NCI-H345 treated with DMSO at 0.1 percent for 48 hours (cell line): ENCODE results near the gene CACFD1.
"Not testable (repeated sequence)": the region's sequence is repeated elsewhere in the genome, so short reads cannot be mapped to it uniquely, and the experiment has no call there.

Experiments used
- DNase-seq: peaks from one replicate; lab custom pipeline; 2025; ENCODE audit not compliant: unreplicated experiment; lab: John Stamatoyannopoulos, UW

The CACFD1 gene

GRCh38 chr9:133439337-133439736 is 20.4 kb upstream of the CACFD1 start:
- no peak for DNase-seq

- no peak for DNase-seq
These were observed 18.9 kb upstream of the CACFD1 start for GRCh38 chr9:133440874-133441273.

GRCh38 chr9:133441571-133441970 is 18.2 kb upstream of the CACFD1 start:
- DNase-seq: no peak

DNA sequence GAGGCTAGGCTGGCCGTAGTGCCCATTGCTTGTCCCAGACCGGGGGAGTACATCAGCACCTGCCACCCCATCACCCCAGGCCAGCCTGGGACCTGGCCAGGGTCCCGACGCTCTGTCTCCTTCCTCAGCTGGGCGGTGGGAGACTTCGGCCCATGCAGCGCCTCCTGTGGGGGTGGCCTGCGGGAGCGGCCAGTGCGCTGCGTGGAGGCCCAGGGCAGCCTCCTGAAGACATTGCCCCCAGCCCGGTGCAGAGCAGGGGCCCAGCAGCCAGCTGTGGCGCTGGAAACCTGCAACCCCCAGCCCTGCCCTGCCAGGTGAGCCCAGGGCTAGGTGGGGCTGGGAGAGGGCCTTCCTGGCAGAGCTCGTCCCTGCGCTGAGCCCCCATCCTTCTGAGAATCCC is 16.5 kb upstream of the CACFD1 start:
- no peak for DNase-seq

GRCh38 chr9:133443982-133444381 is 15.8 kb upstream of the CACFD1 start:
- DNase-seq: peak; percentile 52

DNA sequence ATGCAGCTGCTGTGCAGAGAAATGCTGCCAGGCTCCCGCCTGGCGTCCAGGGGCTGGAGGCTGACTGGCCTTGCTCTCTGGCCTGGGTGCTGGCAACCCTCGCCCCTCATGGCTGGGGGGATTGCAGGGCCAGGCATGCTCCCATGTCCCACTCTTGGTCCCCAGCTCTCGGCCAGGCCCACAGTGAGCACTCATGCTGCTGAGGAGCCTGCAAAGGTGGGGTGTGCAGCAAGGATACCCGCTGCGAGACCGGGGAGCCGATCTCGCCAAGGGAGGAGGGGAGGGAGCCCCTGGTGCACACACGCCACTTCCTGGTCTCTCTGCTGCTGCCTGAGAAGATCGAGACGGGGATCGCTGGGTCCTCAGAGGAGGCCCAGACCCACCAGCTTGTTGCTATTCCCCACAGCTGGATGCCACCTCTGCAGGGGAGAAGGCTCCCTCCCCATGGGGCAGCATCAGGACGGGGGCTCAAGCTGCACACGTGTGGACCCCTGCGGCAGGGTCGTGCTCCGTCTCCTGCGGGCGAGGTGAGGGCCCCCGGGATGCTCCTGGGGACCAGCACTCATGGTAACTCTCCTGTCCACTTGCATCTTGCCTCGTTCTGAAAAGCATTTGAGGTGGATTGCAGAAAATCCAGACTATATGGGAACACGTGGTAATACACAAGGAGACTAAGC is 14.3 kb upstream of the CACFD1 start:
- no peak for DNase-seq

GRCh38 chr9:133448487-133448972 is 11.2 kb upstream of the CACFD1 start:
- DNase-seq: no peak

- no peak for DNase-seq
These were observed 10.0 kb upstream of the CACFD1 start for GRCh38 chr9:133449760-133450159.

DNA sequence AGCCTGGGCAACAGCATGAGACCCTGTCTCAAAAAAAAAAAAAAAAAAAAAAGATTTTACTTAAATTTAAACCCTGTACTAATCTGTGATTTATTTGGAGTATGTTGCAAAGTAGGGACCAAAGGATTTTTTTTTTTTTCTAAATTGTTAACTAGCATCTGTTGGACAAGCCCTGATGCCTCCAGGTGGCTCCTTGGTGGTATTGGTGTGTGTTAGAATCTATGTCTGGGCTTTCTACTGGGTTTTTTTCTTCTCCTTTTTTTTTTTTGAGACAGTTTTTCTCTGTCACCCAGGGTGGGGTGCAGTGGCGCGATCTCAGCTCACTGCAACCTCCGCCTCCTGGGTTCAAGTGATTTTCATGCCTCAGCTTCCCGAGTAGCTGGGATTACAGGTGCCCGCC is 7.9 kb upstream of the CACFD1 start:
- not testable (repeated sequence) for DNase-seq

- DNase-seq: no peak
These were observed 7.2 kb upstream of the CACFD1 start for GRCh38 chr9:133452562-133452961.

DNA sequence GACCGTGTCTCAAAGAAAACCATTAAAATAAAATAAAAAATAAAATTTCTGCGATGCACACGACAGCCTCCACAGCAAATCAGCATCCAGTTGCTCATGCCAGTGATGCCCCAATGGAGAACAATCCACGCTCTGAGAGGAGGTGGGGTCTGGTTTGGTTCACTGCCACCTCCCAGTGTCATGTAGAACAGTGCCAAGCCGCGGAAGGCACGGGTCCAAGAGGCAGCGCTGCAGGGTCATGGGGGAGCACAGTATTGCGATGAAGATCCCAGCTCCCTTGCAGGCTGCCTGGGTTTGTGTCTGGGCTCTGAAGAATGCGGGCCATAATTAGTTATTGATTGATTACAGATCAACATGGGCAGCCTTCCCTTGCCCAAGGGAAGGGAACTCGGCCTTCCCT is 6.1 kb upstream of the CACFD1 start:
- DNase-seq: no peak

GRCh38 chr9:133454325-133454724 is 5.5 kb upstream of the CACFD1 start:
- DNase-seq: no peak

GRCh38 chr9:133454943-133455673 is 4.7 kb upstream of the CACFD1 start:
- DNase-seq: no peak

GRCh38 chr9:133455936-133456335 is 3.8 kb upstream of the CACFD1 start:
- no peak for DNase-seq

DNA sequence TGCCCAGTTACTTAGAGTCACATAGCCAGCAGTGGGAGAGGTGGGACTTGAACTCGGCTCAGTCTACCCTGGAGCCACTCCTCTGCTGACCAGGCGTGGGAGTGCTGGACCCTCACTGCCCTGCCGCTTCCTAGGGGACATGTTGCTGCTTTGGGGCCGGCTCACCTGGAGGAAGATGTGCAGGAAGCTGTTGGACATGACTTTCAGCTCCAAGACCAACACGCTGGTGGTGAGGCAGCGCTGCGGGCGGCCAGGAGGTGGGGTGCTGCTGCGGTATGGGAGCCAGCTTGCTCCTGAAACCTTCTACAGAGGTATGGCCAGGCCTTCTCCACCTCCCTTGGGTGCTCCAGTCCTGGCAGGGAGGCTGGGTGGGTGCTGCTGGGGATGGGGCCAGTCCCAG is 3.4 kb upstream of the CACFD1 start:
- no peak for DNase-seq

- no peak for DNase-seq
These were observed 2.5 kb upstream of the CACFD1 start for GRCh38 chr9:133457233-133457632.

GRCh38 chr9:133457748-133458147 is 2.0 kb upstream of the CACFD1 start:
- no peak for DNase-seq

- no peak for DNase-seq
These were observed 1.0 kb upstream of the CACFD1 start for GRCh38 chr9:133458643-133459312.

DNA sequence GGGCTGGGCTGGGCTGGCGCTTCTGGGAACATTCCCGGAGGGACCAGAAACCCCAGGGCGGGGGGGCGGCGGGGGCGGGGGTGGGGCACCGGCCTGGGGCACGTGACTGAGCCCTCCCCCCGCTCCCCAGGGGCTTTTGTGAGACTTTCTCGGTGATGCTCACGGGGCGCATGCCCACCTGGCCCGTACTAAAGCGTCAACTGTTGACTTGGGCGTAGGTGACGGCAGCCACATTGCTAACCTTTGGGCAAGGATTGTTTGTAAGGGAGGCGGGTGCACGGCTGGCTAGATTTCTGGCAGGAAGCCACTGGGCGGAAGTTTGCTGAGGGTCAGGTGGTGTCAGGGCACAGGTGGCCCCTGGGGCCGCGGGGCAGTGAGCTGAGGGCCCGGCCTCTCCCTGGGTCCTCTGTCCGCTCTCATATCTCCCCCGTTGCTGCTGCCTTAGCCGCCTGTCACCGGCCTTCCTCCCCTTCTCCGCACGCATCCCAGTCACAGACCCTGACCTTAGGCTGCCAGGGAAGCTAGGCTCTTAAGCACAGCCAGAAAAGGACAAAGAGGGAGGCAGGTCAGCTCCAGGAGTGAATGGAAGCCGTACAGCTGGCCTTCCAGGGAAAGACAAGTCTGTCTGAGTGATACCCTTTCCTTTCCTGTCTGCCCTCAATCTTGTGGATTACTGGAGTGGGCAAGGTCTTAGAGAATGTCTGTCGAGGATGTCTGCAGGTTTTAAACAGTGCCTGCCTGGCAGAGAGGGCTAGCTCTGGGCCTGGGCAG is 812 bp downstream of the CACFD1 start:
- peak; percentile 82 for DNase-seq

DNA sequence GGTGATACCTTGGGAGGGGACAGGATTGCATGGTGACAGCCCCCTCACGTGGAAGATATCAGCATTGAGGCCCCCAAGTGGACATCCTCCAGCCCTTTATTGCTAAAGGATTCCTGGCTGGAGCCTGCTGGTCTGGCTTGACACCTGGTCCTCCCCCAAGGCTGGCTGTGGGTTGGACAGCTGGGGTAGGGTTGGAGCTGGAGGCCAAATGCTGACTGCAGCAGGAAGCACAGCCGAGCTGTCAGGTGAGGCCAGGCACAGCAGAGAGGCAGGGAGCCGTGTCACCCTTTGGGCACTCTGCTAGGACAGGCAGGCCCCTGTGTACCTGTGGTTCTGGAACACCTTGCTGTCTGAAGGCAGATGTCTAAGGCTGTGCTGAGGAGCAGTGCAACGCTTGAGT is 2.2 kb downstream of the CACFD1 start:
- DNase-seq: no peak

- no peak for DNase-seq
These were observed 3.6 kb downstream of the CACFD1 start for GRCh38 chr9:133463234-133463863.
